ENCODE results near the gene NOSIP.

The NOSIP gene

GRCh38 chr19:49512970-49513745, 67.2 kb downstream of the NOSIP start:
- in situ Hi-C loops (cut with MboI; ENCODE audit: low sequenced_read_pairs), result no loop called here

GRCh38 chr19:49507803-49508494, 72.4 kb downstream of the NOSIP start:
- in situ Hi-C loops (cut with MboI; ENCODE audit: low sequenced_read_pairs), result loop anchor here (5.0 kb wide), 1 partner anchor 39 kb away; no protein-coding TSS in a partner anchor

GRCh38 chr19:49506575-49507105, 73.7 kb downstream of the NOSIP start:
- in situ Hi-C loops (cut with MboI; ENCODE audit: low sequenced_read_pairs), result loop anchor here (5.0 kb wide), 1 partner anchor 41 kb away; no protein-coding TSS in a partner anchor

All from HL-60/S4 (cell line).